Measurements from ENCODE around the gene HMX1. TPM values are rescaled to one million over a fixed set of nuclear protein-coding genes. Genes with fewer than 3 reads are reported as not detected.

Gene HMX1
- total RNA-seq, 3 donors from 2014 or later = not detected

DNA sequence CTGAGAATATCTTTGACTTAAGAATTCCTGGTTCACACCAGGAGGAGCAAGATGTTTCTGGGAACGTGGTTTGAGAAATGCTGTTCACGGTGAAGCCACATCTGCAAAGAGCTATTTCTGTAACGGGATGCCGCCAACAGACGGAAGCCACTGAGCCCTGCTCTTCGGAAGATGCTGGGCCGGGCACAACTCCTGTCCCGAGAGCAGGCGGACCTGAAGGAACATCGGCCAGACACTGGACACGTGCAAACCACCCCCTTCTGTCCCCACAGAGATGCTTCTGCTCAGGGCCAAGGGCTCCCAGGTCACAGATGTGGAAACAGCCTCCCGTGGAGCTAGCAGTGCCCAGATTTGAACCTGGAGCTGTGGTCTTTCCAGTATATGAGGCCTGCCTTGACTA is 24.3 kb downstream of the HMX1 start:
- H3K27ac ChIP-seq = no peak overlapping the region
- no peaks in the 10 kb centered on the region for H3K36me3 ChIP-seq
- peaks cover 4 to 8% of the 10 kb centered on the region in 2 donors for H3K9me3 ChIP-seq
- H3K4me3 ChIP-seq = no peak overlapping the region
- H3K27me3 ChIP-seq = peaks cover 0 to 72% of the 10 kb centered on the region in 2 donors
- TF ChIP-seq POLR2A (IDR thresholded peaks at IDR 0.05) = no peak
- no peak for TF ChIP-seq POLR2AphosphoS5 (IDR thresholded peaks at IDR 0.05)
- no peak for TF ChIP-seq CTCF (IDR thresholded peaks at IDR 0.05)
- H3K4me1 ChIP-seq = no peaks in the 10 kb centered on the region
- no peak for DNase-seq (ENCODE audit: low spot score in 2 of 2)
- intact Hi-C loops (cut with DNase I; ENCODE audit: low total_unique reads) = no loop called here

GRCh38 chr4:8846826-8847225 is 24.8 kb downstream of the HMX1 start:
- Histone ChIP-seq H3K27ac (no peak overlapping the region), H3K9me3 (peaks cover 4 to 8% of the 10 kb centered on the region in 2 donors), H3K36me3 (no peaks in the 10 kb centered on the region), H3K4me3 (no peak overlapping the region), H3K27me3 (peaks cover 0 to 68% of the 10 kb centered on the region in 2 donors), H3K4me1 (no peaks in the 10 kb centered on the region)
- no peak for TF ChIP-seq POLR2A (IDR thresholded peaks at IDR 0.05)
- TF ChIP-seq POLR2AphosphoS5 (IDR thresholded peaks at IDR 0.05) = no peak
- TF ChIP-seq CTCF (IDR thresholded peaks at IDR 0.05) = no peak
- peak in 1 of 2 donors; percentile 12 for DNase-seq (ENCODE audit: low spot score in 2 of 2)
- intact Hi-C loops (cut with DNase I; ENCODE audit: low total_unique reads) = no loop called here

DNA sequence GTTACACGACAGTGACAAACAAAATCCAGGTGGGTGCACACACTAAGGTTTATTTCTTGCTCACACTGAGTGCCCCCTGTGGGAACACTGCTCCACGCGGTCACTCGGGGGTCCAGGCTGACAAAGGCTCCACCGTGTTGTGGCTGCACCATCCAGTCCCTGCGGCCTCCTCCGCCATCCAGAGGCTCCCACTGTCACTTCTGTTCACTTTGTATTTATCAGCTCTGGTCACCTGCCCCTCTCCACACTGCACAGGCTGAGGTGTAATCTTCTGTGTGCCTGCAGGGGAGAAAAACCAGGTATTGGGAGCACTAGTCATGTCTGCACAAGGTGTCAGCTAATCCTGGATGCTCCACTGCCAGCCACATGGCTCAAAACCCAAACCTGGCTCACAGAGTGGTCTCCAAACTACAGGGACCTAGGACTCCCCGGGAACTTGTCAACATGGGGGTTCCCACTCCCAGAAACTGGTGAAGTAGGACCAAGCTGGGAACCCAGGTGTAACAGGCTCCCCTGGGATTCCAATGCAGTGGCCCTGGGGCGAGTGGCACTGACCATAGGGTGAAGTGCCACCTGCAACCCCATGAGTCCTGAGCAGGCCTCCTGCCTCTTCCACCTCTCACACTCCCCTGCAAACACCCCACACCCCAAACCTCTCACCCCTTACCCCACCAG is 25.5 kb downstream of the HMX1 start:
- H3K9me3 ChIP-seq = peaks cover 4 to 8% of the 10 kb centered on the region in 2 donors
- no peaks in the 10 kb centered on the region for H3K4me1 ChIP-seq
- no peak for TF ChIP-seq POLR2AphosphoS5 (IDR thresholded peaks at IDR 0.05)
- no peak for TF ChIP-seq CTCF (IDR thresholded peaks at IDR 0.05)
- no peak for TF ChIP-seq POLR2A (IDR thresholded peaks at IDR 0.05)
- H3K4me3 ChIP-seq = no peak overlapping the region
- H3K36me3 ChIP-seq = no peaks in the 10 kb centered on the region
- intact Hi-C loops (cut with DNase I; ENCODE audit: low total_unique reads) = no loop called here
- peak in 1 of 2 donors; percentile 22 for DNase-seq (ENCODE audit: low spot score in 2 of 2)
- H3K27me3 ChIP-seq = peaks cover 0 to 62% of the 10 kb centered on the region in 2 donors
- no peak overlapping the region for H3K27ac ChIP-seq

GRCh38 chr4:8844976-8845690 is 26.5 kb downstream of the HMX1 start:
- Histone ChIP-seq H3K4me1 (no peaks in the 10 kb centered on the region), H3K36me3 (no peaks in the 10 kb centered on the region), H3K9me3 (peaks cover 4 to 8% of the 10 kb centered on the region in 2 donors), H3K4me3 (no peak overlapping the region), H3K27ac (no peak overlapping the region), H3K27me3 (peaks cover 0 to 56% of the 10 kb centered on the region in 2 donors)
- TF ChIP-seq CTCF (IDR thresholded peaks at IDR 0.05) = no peak
- DNase-seq (ENCODE audit: low spot score in 2 of 2) = peak in 1 of 2 donors; percentile 35
- intact Hi-C loops (cut with DNase I; ENCODE audit: low total_unique reads) = no loop called here

- Histone ChIP-seq H3K4me1 (no peaks in the 10 kb centered on the region), H3K36me3 (no peaks in the 10 kb centered on the region), H3K27me3 (peaks cover 0 to 42% of the 10 kb centered on the region in 2 donors), H3K27ac (no peak overlapping the region), H3K9me3 (peaks cover 4 to 8% of the 10 kb centered on the region in 2 donors), H3K4me3 (no peak overlapping the region)
- TF ChIP-seq POLR2A (IDR thresholded peaks at IDR 0.05) (no peak), POLR2AphosphoS5 (IDR thresholded peaks at IDR 0.05) (no peak), CTCF (IDR thresholded peaks at IDR 0.05) (no peak)
- intact Hi-C loops (cut with DNase I; ENCODE audit: low total_unique reads) = no loop called here
- DNase-seq (ENCODE audit: low spot score in 2 of 2) = no peak
Measured at GRCh38 chr4:8843597-8843996, 28.0 kb downstream of the HMX1 start.

Measured in breast epithelium (tissue), 4 donors.